Adrenal gland (tissue), 5 donors: Measurements from ENCODE around the gene MAP3K6.

Experiments used
- CTCF ChIP-seq, 6 experiments: fragments of 450-650 bp in 4 of 6; fragments of 200-600 bp in 2 of 6; sonication (generic) in 1 of 6; IDR thresholded peaks; 1 replicate in 5 of 6; 2 replicates in 1 of 6; pipeline versions ENCODE4 v1.5.1 to v1.8.0; 2016 to 2021; ENCODE audit warnings: antibody characterized with exemption in 6 of 6, mild to moderate bottlenecking in 2 of 6, moderate library complexity in 1 of 6
- POLR2A ChIP-seq, 2 donors: fragments of 450-650 bp; IDR thresholded peaks; one replicate each; pipeline ENCODE4 v1.6.1; 2017; ENCODE audit warnings: antibody characterized with exemption in 2 of 2, mild to moderate bottlenecking in 2 of 2, moderate library complexity in 1 of 2
- donor health status: DM: no; HTN: no; CAD: no.

GRCh38 chr1:27409669-27410068, 42.9 kb upstream of the MAP3K6 start:
- TF ChIP-seq CTCF (IDR thresholded peaks at IDR 0.05) (no peak), POLR2A (IDR thresholded peaks at IDR 0.05) (no peak)
